Measurements from ENCODE around the gene LAX1.

- TF ChIP-seq POLR2AphosphoS5 (IDR thresholded peaks at IDR 0.05; ENCODE audit: borderline replicate concordance, low read depth, low read length) (no peak), EZH2 (IDR thresholded peaks at IDR 0.05) (no peak)
These were observed 18.7 kb upstream of the LAX1 start for GRCh38 chr1:203746281-203746680.
